ENCODE results near the gene SLC28A1. TPM values are rescaled to one million over a fixed set of nuclear protein-coding genes. Genes with fewer than 3 reads are reported as not detected.

Gene SLC28A1
- total RNA-seq, 4 donors from 2014 or later = 0.21 to 0.43 TPM; not detected in 2

DNA sequence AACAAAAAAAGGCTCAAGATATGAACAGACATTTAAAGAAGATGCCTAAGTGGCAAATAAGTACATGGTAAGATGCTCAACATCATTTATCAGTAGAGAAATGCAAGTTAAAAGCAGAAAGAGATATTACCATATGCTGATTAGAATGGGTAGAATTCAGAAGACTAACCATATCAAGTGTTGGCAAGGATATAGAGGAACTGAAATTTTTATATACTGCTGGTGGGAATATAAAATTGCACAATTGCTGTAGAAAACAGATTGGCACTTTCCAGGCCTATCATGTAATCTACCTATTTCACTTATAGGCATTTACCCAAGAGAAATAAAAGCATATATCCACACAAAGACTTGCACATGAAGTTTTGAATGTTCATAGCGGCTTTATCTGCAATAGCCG, 17.1 kb downstream of the SLC28A1 start:
- no peaks in the 10 kb centered on the region for H3K27me3 ChIP-seq
- DNase-seq = no peak
- no peak overlapping the region for H3K27ac ChIP-seq
- H3K36me3 ChIP-seq = no peaks in the 10 kb centered on the region
- TF ChIP-seq, protein P1, sequence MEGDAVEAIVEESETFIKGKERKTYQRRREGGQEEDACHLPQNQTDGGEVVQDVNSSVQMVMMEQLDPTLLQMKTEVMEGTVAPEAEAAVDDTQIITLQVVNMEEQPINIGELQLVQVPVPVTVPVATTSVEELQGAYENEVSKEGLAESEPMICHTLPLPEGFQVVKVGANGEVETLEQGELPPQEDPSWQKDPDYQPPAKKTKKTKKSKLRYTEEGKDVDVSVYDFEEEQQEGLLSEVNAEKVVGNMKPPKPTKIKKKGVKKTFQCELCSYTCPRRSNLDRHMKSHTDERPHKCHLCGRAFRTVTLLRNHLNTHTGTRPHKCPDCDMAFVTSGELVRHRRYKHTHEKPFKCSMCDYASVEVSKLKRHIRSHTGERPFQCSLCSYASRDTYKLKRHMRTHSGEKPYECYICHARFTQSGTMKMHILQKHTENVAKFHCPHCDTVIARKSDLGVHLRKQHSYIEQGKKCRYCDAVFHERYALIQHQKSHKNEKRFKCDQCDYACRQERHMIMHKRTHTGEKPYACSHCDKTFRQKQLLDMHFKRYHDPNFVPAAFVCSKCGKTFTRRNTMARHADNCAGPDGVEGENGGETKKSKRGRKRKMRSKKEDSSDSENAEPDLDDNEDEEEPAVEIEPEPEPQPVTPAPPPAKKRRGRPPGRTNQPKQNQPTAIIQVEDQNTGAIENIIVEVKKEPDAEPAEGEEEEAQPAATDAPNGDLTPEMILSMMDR (IDR thresholded peaks at IDR 0.05) = no peak
- TF ChIP-seq POLR2A (IDR thresholded peaks at IDR 0.05) = no peak
- no peaks in the 10 kb centered on the region for H3K4me1 ChIP-seq
- no peaks in the 10 kb centered on the region for H3K9me3 ChIP-seq
- H3K4me3 ChIP-seq = no peak overlapping the region
- intact Hi-C loops (cut with DNase I; ENCODE audit: low total_unique reads) = no loop called here

DNA sequence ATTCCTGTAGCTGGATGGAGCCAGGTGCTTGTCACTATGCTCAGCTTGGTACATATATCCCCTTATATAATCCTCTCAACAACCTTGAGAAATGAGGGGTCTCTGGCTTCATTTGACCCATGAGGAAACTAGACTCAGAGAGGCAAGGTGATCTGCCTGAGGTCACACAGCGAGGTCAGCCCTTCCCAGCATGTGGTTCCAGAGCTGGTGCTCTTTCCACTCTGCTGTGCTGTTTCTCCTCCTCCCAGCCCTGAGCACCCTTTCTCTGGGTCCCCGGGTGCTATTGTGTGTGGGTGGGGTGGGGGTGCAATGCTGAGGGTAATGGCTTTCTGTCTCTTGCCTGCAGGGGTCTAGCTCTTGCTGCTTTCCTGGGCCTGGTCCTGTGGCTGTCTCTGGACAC, 19.3 kb downstream of the SLC28A1 start:
- no peak overlapping the region for H3K4me3 ChIP-seq
- no peaks in the 10 kb centered on the region for H3K36me3 ChIP-seq
- no peak overlapping the region for H3K27ac ChIP-seq

DNA sequence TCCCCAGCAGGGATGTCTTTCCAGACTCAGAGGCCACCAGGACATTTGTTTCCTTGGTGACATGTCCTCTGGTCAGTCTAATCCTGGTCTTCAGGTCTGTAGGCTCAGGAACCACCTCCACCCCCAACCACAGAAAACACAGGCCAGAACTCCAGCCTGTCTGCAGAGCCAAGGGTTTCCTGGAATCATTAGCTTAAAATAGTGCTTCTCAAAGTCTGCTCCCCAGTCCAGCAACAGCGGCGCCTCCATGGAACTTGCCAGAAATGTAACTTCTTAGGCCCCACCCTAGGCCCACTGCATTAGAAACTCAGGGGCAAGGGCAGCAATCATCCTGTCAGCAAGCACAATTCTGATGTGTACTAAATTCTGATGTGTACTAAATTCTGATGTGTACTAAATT, 20.0 kb downstream of the SLC28A1 start:
- intact Hi-C loops (cut with DNase I; ENCODE audit: low total_unique reads) = no loop called here
- no peaks in the 10 kb centered on the region for H3K36me3 ChIP-seq
- no peaks in the 10 kb centered on the region for H3K9me3 ChIP-seq
- H3K4me1 ChIP-seq = no peaks in the 10 kb centered on the region
- TF ChIP-seq, protein P1 (IDR thresholded peaks at IDR 0.05) = no peak
- no peaks in the 10 kb centered on the region for H3K27me3 ChIP-seq
- no peak overlapping the region for H3K27ac ChIP-seq
- DNase-seq = no peak
- H3K4me3 ChIP-seq = no peak overlapping the region

More for the DNA sequence above, 19.3 kb downstream of the SLC28A1 start:
- Histone ChIP-seq H3K4me1 (no peaks in the 10 kb centered on the region), H3K27me3 (no peaks in the 10 kb centered on the region), H3K9me3 (no peaks in the 10 kb centered on the region)
- no peak for DNase-seq
- TF ChIP-seq, protein P1 (IDR thresholded peaks at IDR 0.05) = no peak
- TF ChIP-seq POLR2A (IDR thresholded peaks at IDR 0.05) = no peak
- intact Hi-C loops (cut with DNase I; ENCODE audit: low total_unique reads) = no loop called here

DNA sequence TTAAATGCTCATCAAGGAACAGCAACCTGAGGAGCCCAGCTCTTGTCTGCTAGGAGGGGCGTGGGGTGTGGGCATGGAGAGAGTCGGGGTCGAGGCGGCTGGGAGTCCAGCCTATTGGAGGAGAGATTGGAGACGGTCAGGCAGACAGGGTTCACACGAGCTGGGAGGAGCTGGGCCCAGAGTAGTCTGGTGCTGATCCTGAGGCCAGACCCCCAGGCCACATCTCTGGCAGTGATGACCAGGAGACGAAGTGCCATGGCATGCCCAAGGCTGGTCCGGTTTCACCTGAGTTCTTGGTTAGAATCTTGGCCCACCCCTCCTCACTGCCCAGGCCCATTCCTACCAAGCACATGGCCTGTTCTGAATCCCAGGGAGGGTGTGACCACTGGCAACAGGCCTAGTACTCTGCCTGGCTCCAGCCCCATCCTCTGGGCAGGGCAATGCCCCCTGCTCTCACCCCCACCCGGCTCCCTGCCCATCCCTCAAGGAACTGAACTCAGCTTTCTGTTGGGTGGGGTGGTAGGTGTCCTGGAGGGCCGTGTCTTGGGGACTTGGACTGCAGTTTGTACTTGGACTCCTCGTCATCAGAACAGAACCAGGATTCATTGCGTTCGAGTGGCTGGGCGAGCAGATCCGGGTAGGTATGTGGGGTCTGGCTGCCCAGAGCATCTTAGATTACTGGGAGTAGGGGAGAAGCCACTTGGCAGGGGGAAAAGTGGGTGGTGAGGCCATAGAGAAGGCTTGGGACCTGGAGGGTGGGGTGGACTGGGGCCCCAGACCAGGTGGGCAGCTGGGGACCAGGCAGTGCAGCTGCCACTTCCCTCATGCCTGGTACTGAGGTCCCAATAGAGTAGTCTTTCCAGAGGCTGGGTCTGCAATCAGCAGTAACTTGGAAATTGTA, 20.8 kb downstream of the SLC28A1 start:
- H3K27me3 ChIP-seq = no peaks in the 10 kb centered on the region
- H3K9me3 ChIP-seq = no peaks in the 10 kb centered on the region
- TF ChIP-seq, protein P1 (IDR thresholded peaks at IDR 0.05) = no peak
- TF ChIP-seq POLR2A (IDR thresholded peaks at IDR 0.05) = no peak
- no peak for DNase-seq
- no peak overlapping the region for H3K27ac ChIP-seq
- H3K4me1 ChIP-seq = no peaks in the 10 kb centered on the region
- H3K36me3 ChIP-seq = no peaks in the 10 kb centered on the region
- intact Hi-C loops (cut with DNase I; ENCODE audit: low total_unique reads) = no loop called here
- no peak overlapping the region for H3K4me3 ChIP-seq

DNA sequence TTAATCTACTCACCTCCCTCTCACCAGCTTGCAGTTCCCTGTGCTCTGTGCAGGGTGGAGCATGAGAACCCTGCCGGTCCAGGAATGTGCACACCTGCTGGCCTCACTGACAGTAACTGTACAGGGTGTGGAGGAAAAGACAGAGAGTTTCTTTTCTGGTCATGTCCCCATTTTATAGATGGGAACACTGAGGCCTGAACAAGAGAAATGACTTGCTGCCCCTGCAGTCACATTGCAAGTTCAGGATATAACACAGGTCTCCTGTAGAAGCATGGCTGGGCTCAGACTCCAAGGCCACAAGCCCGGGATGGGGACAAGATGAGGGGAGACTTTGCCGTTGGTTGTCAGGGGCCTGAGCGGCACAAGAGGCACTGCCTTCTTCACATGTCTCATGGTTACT, 23.3 kb downstream of the SLC28A1 start:
- Histone ChIP-seq H3K4me1 (peaks cover 4 to 10% of the 10 kb centered on the region in 2 donors), H3K27me3 (no peaks in the 10 kb centered on the region), H3K4me3 (no peak overlapping the region), H3K27ac (no peak overlapping the region), H3K9me3 (no peaks in the 10 kb centered on the region), H3K36me3 (no peaks in the 10 kb centered on the region)
- TF ChIP-seq POLR2A (IDR thresholded peaks at IDR 0.05) = no peak
- TF ChIP-seq, protein P1 (IDR thresholded peaks at IDR 0.05) = no peak
- intact Hi-C loops (cut with DNase I; ENCODE audit: low total_unique reads) = no loop called here
- no peak for DNase-seq
